Femur (tissue), 1 donor: ENCODE data around the gene SPRR2B.
"Not testable (repeated sequence)": the region's sequence is repeated elsewhere in the genome, so short reads cannot be mapped to it uniquely, and the experiment has no call there.

Experiments
- DNase-seq: peaks from one replicate; pipeline ENCODE4 v3.0.0-alpha.2; 2017

Gene SPRR2B

DNA sequence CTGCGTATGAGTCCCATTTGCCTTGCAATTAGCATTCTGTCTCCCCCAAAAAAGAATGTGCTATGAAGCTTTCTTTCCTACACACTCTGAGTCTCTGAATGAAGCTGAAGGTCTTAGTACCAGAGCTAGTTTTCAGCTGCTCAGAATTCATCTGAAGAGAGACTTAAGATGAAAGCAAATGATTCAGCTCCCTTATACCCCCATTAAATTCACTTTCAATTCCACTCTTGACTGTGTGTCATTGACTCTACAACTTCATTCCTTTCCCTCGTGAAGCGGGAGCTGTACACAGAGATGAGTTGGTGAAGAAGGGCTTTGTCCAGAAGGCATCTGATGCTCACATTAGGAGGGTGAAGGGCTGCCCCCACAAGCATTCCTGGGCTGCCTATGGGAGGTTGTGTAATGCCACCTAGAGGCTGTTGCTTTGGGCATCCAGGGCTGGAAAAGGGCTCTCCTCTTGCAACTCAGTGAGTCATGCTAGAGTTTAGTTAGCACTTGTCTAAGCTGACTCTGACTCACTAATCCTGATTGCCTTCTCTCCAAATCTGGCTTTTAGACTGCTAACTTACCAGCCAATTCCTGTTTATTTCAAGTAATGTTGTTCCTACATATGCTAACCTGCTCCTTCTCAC, 38.6 kb downstream of the SPRR2B start:
- no peak for DNase-seq

DNA sequence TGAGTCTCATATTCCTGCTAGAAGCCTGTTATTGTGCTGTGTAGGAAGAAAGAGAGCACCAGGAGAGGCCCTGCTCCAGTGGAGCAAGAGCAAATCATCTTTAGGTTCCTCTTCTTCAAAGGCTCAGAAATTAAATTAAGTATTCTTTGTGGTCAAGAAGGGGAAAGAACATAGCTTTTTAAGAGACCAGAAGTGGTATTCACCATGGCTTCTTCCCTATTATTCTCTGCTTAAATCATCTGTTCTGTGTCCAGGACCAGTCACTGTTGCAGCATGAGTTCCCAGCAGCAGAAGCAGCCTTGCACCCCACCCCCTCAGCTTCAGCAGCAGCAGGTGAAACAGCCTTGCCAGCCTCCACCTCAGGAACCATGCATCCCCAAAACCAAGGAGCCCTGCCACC, 39.3 kb downstream of the SPRR2B start:
- DNase-seq = no peak

DNA sequence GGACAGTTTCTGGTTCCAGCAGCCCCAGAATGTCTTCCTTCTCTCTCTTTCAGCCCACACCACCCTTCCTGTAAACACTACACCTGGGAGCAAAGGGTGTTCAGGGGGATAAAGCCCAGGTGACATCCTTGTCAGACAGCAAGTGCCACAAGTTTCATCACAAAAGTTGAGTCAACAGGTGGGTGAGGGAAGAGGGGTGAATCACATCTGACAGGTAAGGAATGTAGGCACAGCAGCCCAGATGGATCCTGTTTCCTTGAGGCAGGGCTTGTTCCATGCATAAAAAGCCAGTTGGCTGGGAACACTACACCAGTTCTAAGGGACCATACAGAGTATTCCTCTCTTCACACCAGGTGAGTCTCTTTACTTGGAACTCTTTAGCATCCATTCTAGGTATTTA, 40.5 kb downstream of the SPRR2B start, which contains the start of gene SPRR1B:
TSS of gene SPRR1B (plus strand) at position 309 of the 400 bp plus-strand sequence. CDS start 1,143 bp downstream, outside the sequence.
- DNase-seq = no peak

DNA sequence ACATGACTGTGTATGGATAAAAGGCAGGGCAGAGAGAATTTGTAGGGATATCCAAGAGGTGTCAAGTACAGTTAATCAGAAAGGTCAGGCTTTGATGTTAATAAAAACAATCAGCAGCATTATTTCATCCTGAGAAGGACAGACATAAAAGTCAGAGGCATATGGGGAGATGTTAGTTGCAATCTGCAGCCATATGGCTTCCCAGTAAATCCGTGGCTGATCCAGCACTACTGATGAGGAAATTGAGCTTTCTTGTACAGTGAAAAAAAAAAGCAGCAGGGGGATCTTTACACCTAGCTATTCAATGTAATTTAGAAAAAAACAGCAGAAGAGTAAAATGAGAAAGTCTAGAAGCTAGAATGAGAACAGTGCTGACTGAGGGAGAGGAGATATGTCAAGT, 42.6 kb downstream of the SPRR2B start:
- DNase-seq = no peak

DNA sequence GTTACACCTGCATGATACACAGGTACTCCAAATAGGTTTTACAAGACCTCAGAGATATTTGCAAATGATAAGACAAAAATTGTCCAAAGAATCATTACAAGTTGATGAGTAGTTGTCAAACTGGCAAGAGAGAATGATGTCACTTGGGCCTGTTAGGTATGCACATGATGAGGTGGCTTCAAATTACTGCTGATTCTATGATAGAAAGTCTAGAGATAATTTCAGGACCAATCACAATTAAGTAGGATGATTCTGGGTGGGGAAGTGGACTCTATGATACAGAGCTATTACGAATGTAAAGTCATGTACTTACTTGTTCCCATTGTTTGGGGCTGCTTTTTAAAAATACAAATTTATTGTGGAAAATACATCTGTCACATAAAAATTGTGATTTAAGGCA, 45.6 kb downstream of the SPRR2B start:
- DNase-seq = no peak

DNA sequence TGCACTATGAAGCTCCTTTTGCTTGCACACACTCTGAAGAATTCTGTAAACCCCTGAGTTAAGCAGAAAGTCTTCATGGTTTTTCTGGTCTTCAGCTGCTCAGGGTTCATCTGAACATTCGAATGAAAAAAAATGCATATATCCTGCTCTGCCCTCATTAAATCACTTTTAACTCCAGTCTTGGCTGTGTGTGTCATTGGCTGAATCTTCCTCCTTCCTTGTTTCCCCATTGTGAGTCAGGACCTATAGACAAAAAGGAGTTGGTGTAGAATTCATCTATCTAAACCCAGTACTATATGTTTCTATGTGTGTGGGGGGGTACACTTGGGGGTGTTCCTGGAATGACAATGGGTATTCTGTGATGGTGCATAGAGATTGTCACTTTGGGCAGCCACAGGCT, 47.0 kb downstream of the SPRR2B start:
- no peak for DNase-seq

DNA sequence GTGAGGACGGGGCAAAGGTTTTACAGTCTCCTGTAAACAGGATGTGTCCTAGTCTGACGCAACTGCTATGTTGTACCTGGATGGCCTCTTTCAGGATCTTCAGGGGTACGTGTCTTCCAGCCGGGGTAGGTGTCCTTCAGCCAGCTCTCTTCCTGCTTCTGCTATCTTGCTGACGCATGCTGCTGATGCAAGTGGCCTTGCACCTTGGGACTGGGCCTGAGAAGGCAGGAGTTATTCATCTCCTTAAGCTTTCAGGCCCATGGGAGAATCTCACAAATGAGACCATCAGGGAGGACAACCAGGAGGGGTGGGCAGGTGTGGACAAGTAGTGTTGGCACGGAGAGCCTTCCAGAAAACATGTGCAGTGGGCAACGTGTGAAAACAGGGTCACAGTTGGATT, 48.3 kb downstream of the SPRR2B start:
- no peak for DNase-seq

DNA sequence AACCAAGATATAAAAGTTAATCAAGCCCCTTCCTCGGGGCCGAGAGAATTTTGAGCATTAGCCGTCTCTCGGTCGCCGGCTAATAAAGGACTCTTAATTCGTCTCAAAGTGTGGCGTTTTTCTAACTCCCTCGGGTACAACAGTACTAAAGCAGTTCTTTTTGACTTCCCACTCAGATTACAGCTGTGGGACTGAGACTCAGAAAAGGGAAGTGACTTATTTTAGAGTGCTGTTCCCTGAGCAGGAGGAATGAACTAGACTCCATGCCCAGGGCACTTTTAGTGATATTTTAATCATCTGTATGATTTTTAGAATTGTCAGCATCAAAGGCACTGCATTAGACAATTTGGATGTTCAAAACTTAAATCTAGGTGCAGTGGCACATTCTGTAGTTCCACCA, 49.1 kb downstream of the SPRR2B start:
- not testable (repeated sequence) for DNase-seq

DNA sequence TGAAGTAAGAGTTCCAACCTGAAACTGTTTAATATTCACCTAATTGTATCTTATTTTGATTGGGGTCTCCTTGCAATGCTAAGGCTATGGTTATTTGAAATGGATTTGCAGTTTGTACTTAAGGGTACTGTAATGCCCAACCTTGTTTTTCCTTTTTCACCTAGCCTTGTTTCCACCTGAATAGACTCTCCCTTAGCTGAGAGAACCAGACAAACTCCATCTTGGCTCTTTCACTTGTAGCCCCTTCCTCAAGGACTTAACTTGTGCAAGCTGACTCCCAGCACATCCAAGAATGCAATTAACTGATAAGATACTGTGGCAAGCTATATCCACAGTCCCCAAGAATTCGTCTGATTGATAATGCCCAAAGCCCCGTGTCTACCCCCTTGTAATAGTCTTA, 49.6 kb downstream of the SPRR2B start:
- DNase-seq = not testable (repeated sequence)
